Stimulated activated CD8-positive, alpha-beta memory T cell treated with anti-CD3 and anti-CD28 coated beads, Interleukin-12 subunit alpha, Interleukin-12 subunit beta, amount 100 ng/mL, for 24 hours (primary cell): ENCODE results near the gene TMA7.
"Not testable (repeated sequence)": the region's sequence is repeated elsewhere in the genome, so short reads cannot be mapped to it uniquely, and the experiment has no call there.

Source experiments
- DNase-seq: peaks from one replicate; pipeline ENCODE4 v3.0.0-alpha.2; 2020; ENCODE audit errors: extremely low read depth

The TMA7 gene

GRCh38 chr3:48468329-48468731, 28.3 kb downstream of the TMA7 start:
- DNase-seq, result no peak

- no peak for DNase-seq
These were observed 29.2 kb downstream of the TMA7 start for GRCh38 chr3:48469046-48469915.

GRCh38 chr3:48470286-48470685, 30.2 kb downstream of the TMA7 start:
- no peak for DNase-seq

GRCh38 chr3:48472673-48472922, 32.5 kb downstream of the TMA7 start:
- DNase-seq, result no peak

GRCh38 chr3:48472923-48473616, 33.0 kb downstream of the TMA7 start:
- peak; percentile 91 for DNase-seq

- no peak for DNase-seq
These were observed 33.5 kb downstream of the TMA7 start for GRCh38 chr3:48473617-48473952.

GRCh38 chr3:48474031-48474430, 34.0 kb downstream of the TMA7 start:
- DNase-seq, result not testable (repeated sequence)

- DNase-seq, result no peak
These were observed 34.6 kb downstream of the TMA7 start for GRCh38 chr3:48474619-48475018.

- DNase-seq, result no peak
These were observed 35.1 kb downstream of the TMA7 start for GRCh38 chr3:48475188-48475587.

GRCh38 chr3:48476426-48477053, 36.5 kb downstream of the TMA7 start:
- DNase-seq, result no peak

- no peak for DNase-seq
These were observed 38.0 kb downstream of the TMA7 start for GRCh38 chr3:48477959-48478520.

GRCh38 chr3:48478626-48479555, 38.8 kb downstream of the TMA7 start:
- no peak for DNase-seq

GRCh38 chr3:48480891-48481290, 40.8 kb downstream of the TMA7 start:
- DNase-seq, result not testable (repeated sequence)

- not testable (repeated sequence) for DNase-seq
These were observed 42.8 kb downstream of the TMA7 start for GRCh38 chr3:48482822-48483221.

GRCh38 chr3:48486952-48487351, 46.9 kb downstream of the TMA7 start:
- DNase-seq, result no peak

GRCh38 chr3:48492461-48493202, 52.6 kb downstream of the TMA7 start:
- DNase-seq, result no peak

- no peak for DNase-seq
These were observed 53.1 kb downstream of the TMA7 start for GRCh38 chr3:48493203-48493501.
